Mesendoderm (in vitro differentiated cells): ENCODE data around the gene ZNF77.
A peak's percentile ranks its signal among the peaks of the same experiment; 100 is the strongest.

ENCODE experiments used
- DNase-seq: peaks from one replicate; pipeline ENCODE4 v3.0.0; 2013
- H2AK5ac ChIP-seq: 2 replicates; pipeline ENCODE4 v1.6.1; 2013; ENCODE audit warnings: low read length, inconsistent platforms
- H2BK120ac ChIP-seq: 2 replicates; pipeline ENCODE4 v1.6.1; 2013; ENCODE audit warnings: low read depth, mild to moderate bottlenecking, low read length, moderate library complexity, mixed read lengths
- H2BK15ac ChIP-seq: replicated peaks from 2 replicates; pipeline ENCODE4 v1.6.1; 2013; ENCODE audit warnings: low read depth, mild to moderate bottlenecking, moderate library complexity
- H2BK5ac ChIP-seq: 2 replicates; pipeline ENCODE4 v1.6.1; 2013; ENCODE audit warnings: low read length, inconsistent platforms
- H3K18ac ChIP-seq: 2 replicates; pipeline ENCODE4 v1.6.1; 2013; ENCODE audit warnings: mild to moderate bottlenecking, low read length, mixed read lengths
- H3K23ac ChIP-seq: one replicate; pipeline ENCODE4 v1.6.1; 2013; ENCODE audit warnings: low read length
- H3K27ac ChIP-seq: 2 replicates; pipeline ENCODE4 v1.5.1; 2013; ENCODE audit warnings: low read depth, mild to moderate bottlenecking, inconsistent platforms, low read length, moderate library complexity
- H3K27me3 ChIP-seq: 2 replicates; pipeline ENCODE4 v1.6.1; 2013; ENCODE audit warnings: low read length, control low read depth, mild to moderate bottlenecking, inconsistent platforms; ENCODE audit not compliant: insufficient read depth, poor library complexity
- H3K36me3 ChIP-seq: 2 replicates; pipeline ENCODE4 v1.6.1; 2013; ENCODE audit warnings: low read length, inconsistent platforms; ENCODE audit not compliant: control insufficient read depth, insufficient read depth
- H3K4ac ChIP-seq: one replicate; pipeline ENCODE4 v1.6.1; 2013; ENCODE audit warnings: low read depth, mild to moderate bottlenecking, low read length, moderate library complexity
- H3K4me1 ChIP-seq: 2 replicates; pipeline ENCODE4 v1.6.1; 2013; ENCODE audit warnings: low read depth, low read length, inconsistent platforms; ENCODE audit not compliant: control insufficient read depth
- H3K4me2 ChIP-seq: 2 replicates; pipeline ENCODE4 v1.6.1; 2013; ENCODE audit warnings: low read length
- H3K4me3 ChIP-seq: 2 replicates; pipeline ENCODE4 v1.5.1; 2013; ENCODE audit warnings: mild to moderate bottlenecking, low read length
- H3K56ac ChIP-seq: one replicate; pipeline ENCODE4 v1.6.1; 2013; ENCODE audit warnings: low read length
- H3K79me1 ChIP-seq: 2 replicates; pipeline ENCODE4 v1.6.1; 2013; ENCODE audit warnings: low read length, inconsistent platforms
- H3K79me2 ChIP-seq: 2 replicates; pipeline ENCODE4 v1.6.1; 2013; ENCODE audit warnings: mild to moderate bottlenecking, low read length; ENCODE audit not compliant: control insufficient read depth, insufficient read depth
- H3K9ac ChIP-seq: 2 replicates; pipeline ENCODE4 v1.6.1; 2013; ENCODE audit warnings: low read length, inconsistent platforms
- H4K5ac ChIP-seq: one replicate; pipeline ENCODE4 v1.6.1; 2013; ENCODE audit warnings: low read length
- H4K8ac ChIP-seq: one replicate; pipeline ENCODE4 v1.6.1; 2013; ENCODE audit warnings: low read depth, mild to moderate bottlenecking, control low read depth, low read length, moderate library complexity
- WGBS: extraction: QIAGEN DNeasy Blood & Tissue Kit; methylation state at CpG from one replicate; pipeline ENCODE4 v1.1.7; 2013; ENCODE audit warnings: low lambda C conversion rate, missing lambda C conversion rate; ENCODE audit not compliant: insufficient coverage; ENCODE audit errors: extremely low coverage; 5-methylcytosine and 5-hydroxymethylcytosine counted together

ZNF77 gene

DNA sequence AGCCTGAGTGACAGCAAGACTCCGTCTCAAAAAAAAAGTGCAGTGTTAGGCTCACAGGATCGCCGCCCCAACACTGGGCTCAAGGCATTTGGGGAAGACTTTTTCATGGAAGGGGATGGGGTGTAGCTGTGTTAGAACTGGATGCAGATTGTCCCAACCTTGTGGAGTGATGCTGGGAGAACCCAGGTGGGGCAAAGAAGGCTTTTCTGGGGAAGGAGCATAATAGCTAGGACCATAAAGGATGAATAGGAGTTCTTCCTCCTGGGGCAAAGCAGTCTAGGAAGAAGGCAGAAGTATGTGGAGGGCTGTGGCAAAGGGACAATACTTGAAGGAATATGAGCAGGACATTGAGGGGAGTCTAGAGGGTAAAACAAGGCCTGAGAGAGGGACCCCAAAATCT is 43.8 kb upstream of the ZNF77 start:
- H3K4me2 ChIP-seq: no peak overlapping the region
- no peak overlapping the region for H2AK5ac ChIP-seq

GRCh38 chr19:2987797-2988196 is 43.0 kb upstream of the ZNF77 start:
- Histone ChIP-seq H2BK15ac (no peak overlapping the region), H3K9ac (no peak overlapping the region), H3K23ac (no peak overlapping the region), H3K27me3 (peaks cover 4% of the 10 kb centered on the region), H3K79me1 (no peaks in the 10 kb centered on the region), H4K5ac (no peak overlapping the region), H3K4ac (no peak overlapping the region), H3K4me2 (no peak overlapping the region), H3K79me2 (no peaks in the 10 kb centered on the region), H3K56ac (no peak overlapping the region), H4K8ac (no peak overlapping the region), H2AK5ac (no peak overlapping the region), H3K27ac (no peak overlapping the region), H3K4me1 (no peaks in the 10 kb centered on the region), H2BK5ac (no peak overlapping the region), H3K36me3 (no peaks in the 10 kb centered on the region), H2BK120ac (no peak overlapping the region), H3K18ac (no peak overlapping the region), H3K4me3 (no peak overlapping the region)
- WGBS: no CpG with 5 or more reads among the region's 12 CpGs
- no peak for DNase-seq

More for the DNA sequence above, 43.8 kb upstream of the ZNF77 start:
- Histone ChIP-seq H3K36me3 (no peaks in the 10 kb centered on the region), H3K56ac (no peak overlapping the region), H3K9ac (no peak overlapping the region), H3K4ac (no peak overlapping the region), H2BK5ac (no peak overlapping the region), H3K4me1 (no peaks in the 10 kb centered on the region), H3K27ac (no peak overlapping the region), H3K79me2 (no peaks in the 10 kb centered on the region), H3K4me3 (no peak overlapping the region), H3K27me3 (peaks cover 4% of the 10 kb centered on the region), H3K79me1 (no peaks in the 10 kb centered on the region), H4K8ac (no peak overlapping the region), H3K23ac (no peak overlapping the region), H2BK120ac (no peak overlapping the region), H2BK15ac (no peak overlapping the region), H4K5ac (no peak overlapping the region), H3K18ac (no peak overlapping the region)
- WGBS: no CpG with 5 or more reads among the region's 3 CpGs
- no peak for DNase-seq

DNA sequence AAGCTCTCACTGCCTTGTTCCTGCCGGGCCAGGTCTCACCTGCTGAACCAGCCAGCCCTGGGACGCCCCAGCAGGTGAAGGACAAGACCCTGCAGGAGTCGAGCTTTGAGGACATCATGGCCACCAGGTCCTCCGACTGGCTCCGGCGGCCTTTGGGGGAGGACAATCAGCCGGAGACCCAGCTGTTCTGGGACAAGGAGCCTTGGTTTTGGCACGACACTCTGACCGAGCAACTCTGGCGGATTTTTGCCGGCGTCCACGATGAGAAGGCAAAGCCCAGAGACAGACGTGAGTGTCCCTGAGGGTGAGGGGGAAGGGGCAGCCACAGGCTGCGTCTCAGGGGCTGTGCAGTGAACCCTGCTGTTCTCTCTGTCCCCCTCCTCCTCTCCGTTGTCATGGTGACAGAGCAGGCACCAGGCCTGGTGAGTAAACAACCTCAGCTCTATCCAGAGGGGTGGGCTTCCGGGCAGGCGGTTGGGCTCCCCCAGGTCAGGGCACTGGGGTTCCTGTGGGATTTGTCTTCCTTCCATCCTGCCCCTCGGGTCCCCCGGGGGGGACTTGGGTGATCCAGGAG is 42.3 kb upstream of the ZNF77 start:
- Histone ChIP-seq H3K79me2 (no peaks in the 10 kb centered on the region), H3K27ac (no peak overlapping the region), H3K4me2 (no peak overlapping the region), H2BK120ac (no peak overlapping the region), H3K36me3 (no peaks in the 10 kb centered on the region), H4K5ac (no peak overlapping the region), H3K27me3 (peaks cover 4% of the 10 kb centered on the region), H3K18ac (no peak overlapping the region), H3K23ac (no peak overlapping the region), H4K8ac (no peak overlapping the region), H3K79me1 (no peaks in the 10 kb centered on the region), H2BK5ac (no peak overlapping the region), H3K4ac (no peak overlapping the region), H2AK5ac (no peak overlapping the region), H3K56ac (no peak overlapping the region), H2BK15ac (no peak overlapping the region), H3K4me3 (no peak overlapping the region), H3K9ac (no peak overlapping the region), H3K4me1 (no peaks in the 10 kb centered on the region)
- peak; percentile 73 for DNase-seq
- no CpG with 5 or more reads among the region's 20 CpGs for WGBS

DNA sequence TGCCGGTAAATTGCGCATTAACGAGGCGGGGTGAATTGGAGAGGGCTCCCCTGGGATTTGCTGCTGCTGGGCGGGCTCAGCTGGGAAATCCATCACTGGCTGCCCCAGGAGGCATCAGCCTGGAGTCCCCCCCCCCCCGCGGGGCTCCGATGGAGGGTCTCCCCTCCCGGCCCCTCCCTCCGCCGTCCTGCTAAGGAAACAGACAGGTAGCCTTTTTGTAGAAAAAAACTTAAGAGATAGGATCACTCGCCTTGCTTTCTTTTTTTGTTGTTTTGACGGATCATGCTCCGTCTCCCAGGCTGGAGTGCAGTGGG is 39.4 kb upstream of the ZNF77 start:
- Histone ChIP-seq H4K8ac (no peak overlapping the region), H3K56ac (no peak overlapping the region), H3K79me1 (no peaks in the 10 kb centered on the region), H3K4ac (no peak overlapping the region), H4K5ac (no peak overlapping the region), H2BK120ac (no peak overlapping the region), H3K4me2 (no peak overlapping the region), H2BK5ac (no peak overlapping the region), H3K27me3 (peaks cover 4% of the 10 kb centered on the region), H3K36me3 (no peaks in the 10 kb centered on the region), H3K9ac (no peak overlapping the region), H3K4me3 (no peak overlapping the region), H3K27ac (no peak overlapping the region), H3K79me2 (no peaks in the 10 kb centered on the region), H3K4me1 (no peaks in the 10 kb centered on the region), H2BK15ac (no peak overlapping the region), H2AK5ac (no peak overlapping the region), H3K18ac (no peak overlapping the region), H3K23ac (no peak overlapping the region)
- no peak for DNase-seq
- WGBS: no CpG with 5 or more reads among the region's 14 CpGs

GRCh38 chr19:2983351-2984214 is 38.8 kb upstream of the ZNF77 start:
- H3K27me3 ChIP-seq: peaks cover 2% of the 10 kb centered on the region
- H2AK5ac ChIP-seq: no peak overlapping the region
- no peak overlapping the region for H4K8ac ChIP-seq
- H3K4ac ChIP-seq: no peak overlapping the region
- peak; percentile 88 for DNase-seq
- WGBS: no CpG with 5 or more reads among the region's 24 CpGs
- no peak overlapping the region for H2BK5ac ChIP-seq
- no peaks in the 10 kb centered on the region for H3K4me1 ChIP-seq
- H2BK120ac ChIP-seq: no peak overlapping the region
- H3K79me1 ChIP-seq: no peaks in the 10 kb centered on the region
- no peak overlapping the region for H3K9ac ChIP-seq
- H3K79me2 ChIP-seq: no peaks in the 10 kb centered on the region
- no peak overlapping the region for H3K4me3 ChIP-seq
- H3K18ac ChIP-seq: no peak overlapping the region
- no peaks in the 10 kb centered on the region for H3K36me3 ChIP-seq
- no peak overlapping the region for H2BK15ac ChIP-seq
- no peak overlapping the region for H4K5ac ChIP-seq
- no peak overlapping the region for H3K23ac ChIP-seq
- no peak overlapping the region for H3K27ac ChIP-seq
- H3K4me2 ChIP-seq: no peak overlapping the region
- no peak overlapping the region for H3K56ac ChIP-seq

DNA sequence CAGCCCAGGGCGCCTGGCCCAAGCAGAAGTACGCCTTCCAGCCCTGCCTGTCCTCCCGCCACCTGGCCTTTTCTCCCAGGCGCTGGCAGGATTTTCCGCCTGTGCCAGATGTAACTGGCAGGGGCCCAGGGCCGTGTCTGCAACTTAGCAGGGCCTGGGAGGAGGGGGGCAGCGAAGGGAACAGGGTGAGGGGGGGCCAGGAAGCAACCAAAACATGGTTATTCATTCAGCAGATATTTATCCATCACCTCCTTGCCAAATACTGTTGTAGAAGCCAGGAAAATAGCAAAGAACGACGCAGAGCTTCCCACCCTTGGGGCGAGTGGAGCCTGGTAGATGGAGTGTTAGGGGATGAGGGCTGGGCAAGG is 38.2 kb upstream of the ZNF77 start:
- H3K4me1 ChIP-seq: no peaks in the 10 kb centered on the region
- H3K56ac ChIP-seq: no peak overlapping the region
- no CpG with 5 or more reads among the region's 10 CpGs for WGBS
- no peak overlapping the region for H2BK5ac ChIP-seq
- H2BK15ac ChIP-seq: no peak overlapping the region
- no peaks in the 10 kb centered on the region for H3K36me3 ChIP-seq
- no peak overlapping the region for H3K4ac ChIP-seq
- no peaks in the 10 kb centered on the region for H3K79me2 ChIP-seq
- no peaks in the 10 kb centered on the region for H3K79me1 ChIP-seq
- H3K4me3 ChIP-seq: no peak overlapping the region
- no peak for DNase-seq
- H2AK5ac ChIP-seq: no peak overlapping the region
- no peak overlapping the region for H2BK120ac ChIP-seq
- no peak overlapping the region for H4K8ac ChIP-seq
- H4K5ac ChIP-seq: no peak overlapping the region
- peaks cover 2% of the 10 kb centered on the region for H3K27me3 ChIP-seq
- no peak overlapping the region for H3K23ac ChIP-seq
- no peak overlapping the region for H3K9ac ChIP-seq
- no peak overlapping the region for H3K27ac ChIP-seq
- H3K18ac ChIP-seq: no peak overlapping the region
- H3K4me2 ChIP-seq: no peak overlapping the region
